ENCODE data around the gene SETD4. TPM values are rescaled to one million over a fixed set of nuclear protein-coding genes. Genes with fewer than 3 reads are reported as not detected.

Gene SETD4
- total and polyA plus RNA-seq, 2 of the 13 experiments (the other 11 are each of a cell fraction or from before 2014, with no cell fraction given) = 7.1 to 14.4 TPM

DNA sequence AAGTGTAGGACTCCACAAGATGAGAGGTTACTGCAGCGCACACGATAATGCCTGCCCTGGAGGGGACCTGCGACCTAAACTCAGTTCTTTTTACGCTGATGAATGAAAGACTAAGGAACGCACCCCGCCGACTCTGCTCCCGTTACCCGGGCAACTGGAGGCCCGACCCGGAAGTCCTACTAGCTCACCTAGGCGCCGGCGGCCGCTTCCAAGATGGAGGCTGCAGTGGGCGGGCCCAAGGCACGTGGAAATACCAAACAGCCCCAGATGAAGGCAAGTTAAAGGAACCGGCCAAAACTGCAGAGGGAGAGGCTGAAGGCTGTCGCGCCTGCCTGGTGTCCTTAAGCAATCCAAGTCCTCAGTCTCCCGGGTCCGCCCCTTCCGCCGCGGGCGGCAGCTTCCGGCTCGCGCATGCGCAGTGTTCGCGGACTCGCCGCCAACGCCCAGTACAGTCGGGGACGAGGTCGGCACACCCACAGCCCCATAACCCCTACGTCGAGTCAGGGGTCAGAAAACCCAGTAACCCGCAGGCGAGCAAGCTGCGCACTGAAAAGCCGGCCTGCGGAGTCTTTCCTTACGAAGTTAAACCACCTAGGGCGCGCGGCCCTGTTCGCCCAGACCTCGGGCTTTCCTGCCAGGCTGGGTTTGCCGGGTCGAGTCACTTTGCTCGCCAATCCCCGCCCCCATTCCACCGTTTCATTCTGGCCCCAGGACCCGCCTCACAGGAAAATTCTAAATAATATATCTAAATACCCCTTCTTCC lies at the start of gene SETD4 (continued):
- TF ChIP-seq FOXC1 (CRISPR knock-in tag; IDR thresholded peaks at IDR 0.05; ENCODE audit: borderline replicate concordance) (peak; percentile 51), ZNF570 (CRISPR knock-in tag; IDR thresholded peaks at IDR 0.05; ENCODE audit: borderline replicate concordance) (no peak), TMF1 (CRISPR knock-in tag; IDR thresholded peaks at IDR 0.05; ENCODE audit: low read depth) (peak; percentile 54; the same call in 1 of the 2 replicates), CHD2 (IDR thresholded peaks at IDR 0.05; ENCODE audit: low read depth, low read length) (no peak; the same call in 1 of the 2 replicates), DPF2 (CRISPR knock-in tag; IDR thresholded peaks at IDR 0.05; ENCODE audit: borderline replicate concordance, low read depth) (no peak), KLF9 (CRISPR knock-in tag; IDR thresholded peaks at IDR 0.05; ENCODE audit: low read depth) (no peak), ZSCAN22 (CRISPR knock-in tag; IDR thresholded peaks at IDR 0.05) (no peak), SCMH1 (CRISPR knock-in tag; IDR thresholded peaks at IDR 0.05; ENCODE audit: borderline replicate concordance) (no peak), NR2F2 (IDR thresholded peaks at IDR 0.05; ENCODE audit: borderline replicate concordance, low read depth) (no peak)
- TF ChIP-seq, protein P1, sequence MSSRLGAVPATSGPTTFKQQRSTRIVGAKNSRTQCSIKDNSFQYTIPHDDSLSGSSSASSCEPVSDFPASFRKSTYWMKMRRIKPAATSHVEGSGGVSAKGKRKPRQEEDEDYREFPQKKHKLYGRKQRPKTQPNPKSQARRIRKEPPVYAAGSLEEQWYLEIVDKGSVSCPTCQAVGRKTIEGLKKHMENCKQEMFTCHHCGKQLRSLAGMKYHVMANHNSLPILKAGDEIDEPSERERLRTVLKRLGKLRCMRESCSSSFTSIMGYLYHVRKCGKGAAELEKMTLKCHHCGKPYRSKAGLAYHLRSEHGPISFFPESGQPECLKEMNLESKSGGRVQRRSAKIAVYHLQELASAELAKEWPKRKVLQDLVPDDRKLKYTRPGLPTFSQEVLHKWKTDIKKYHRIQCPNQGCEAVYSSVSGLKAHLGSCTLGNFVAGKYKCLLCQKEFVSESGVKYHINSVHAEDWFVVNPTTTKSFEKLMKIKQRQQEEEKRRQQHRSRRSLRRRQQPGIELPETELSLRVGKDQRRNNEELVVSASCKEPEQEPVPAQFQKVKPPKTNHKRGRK (CRISPR knock-in tag; IDR thresholded peaks at IDR 0.05) = no peak
- TF ChIP-seq, protein P2, sequence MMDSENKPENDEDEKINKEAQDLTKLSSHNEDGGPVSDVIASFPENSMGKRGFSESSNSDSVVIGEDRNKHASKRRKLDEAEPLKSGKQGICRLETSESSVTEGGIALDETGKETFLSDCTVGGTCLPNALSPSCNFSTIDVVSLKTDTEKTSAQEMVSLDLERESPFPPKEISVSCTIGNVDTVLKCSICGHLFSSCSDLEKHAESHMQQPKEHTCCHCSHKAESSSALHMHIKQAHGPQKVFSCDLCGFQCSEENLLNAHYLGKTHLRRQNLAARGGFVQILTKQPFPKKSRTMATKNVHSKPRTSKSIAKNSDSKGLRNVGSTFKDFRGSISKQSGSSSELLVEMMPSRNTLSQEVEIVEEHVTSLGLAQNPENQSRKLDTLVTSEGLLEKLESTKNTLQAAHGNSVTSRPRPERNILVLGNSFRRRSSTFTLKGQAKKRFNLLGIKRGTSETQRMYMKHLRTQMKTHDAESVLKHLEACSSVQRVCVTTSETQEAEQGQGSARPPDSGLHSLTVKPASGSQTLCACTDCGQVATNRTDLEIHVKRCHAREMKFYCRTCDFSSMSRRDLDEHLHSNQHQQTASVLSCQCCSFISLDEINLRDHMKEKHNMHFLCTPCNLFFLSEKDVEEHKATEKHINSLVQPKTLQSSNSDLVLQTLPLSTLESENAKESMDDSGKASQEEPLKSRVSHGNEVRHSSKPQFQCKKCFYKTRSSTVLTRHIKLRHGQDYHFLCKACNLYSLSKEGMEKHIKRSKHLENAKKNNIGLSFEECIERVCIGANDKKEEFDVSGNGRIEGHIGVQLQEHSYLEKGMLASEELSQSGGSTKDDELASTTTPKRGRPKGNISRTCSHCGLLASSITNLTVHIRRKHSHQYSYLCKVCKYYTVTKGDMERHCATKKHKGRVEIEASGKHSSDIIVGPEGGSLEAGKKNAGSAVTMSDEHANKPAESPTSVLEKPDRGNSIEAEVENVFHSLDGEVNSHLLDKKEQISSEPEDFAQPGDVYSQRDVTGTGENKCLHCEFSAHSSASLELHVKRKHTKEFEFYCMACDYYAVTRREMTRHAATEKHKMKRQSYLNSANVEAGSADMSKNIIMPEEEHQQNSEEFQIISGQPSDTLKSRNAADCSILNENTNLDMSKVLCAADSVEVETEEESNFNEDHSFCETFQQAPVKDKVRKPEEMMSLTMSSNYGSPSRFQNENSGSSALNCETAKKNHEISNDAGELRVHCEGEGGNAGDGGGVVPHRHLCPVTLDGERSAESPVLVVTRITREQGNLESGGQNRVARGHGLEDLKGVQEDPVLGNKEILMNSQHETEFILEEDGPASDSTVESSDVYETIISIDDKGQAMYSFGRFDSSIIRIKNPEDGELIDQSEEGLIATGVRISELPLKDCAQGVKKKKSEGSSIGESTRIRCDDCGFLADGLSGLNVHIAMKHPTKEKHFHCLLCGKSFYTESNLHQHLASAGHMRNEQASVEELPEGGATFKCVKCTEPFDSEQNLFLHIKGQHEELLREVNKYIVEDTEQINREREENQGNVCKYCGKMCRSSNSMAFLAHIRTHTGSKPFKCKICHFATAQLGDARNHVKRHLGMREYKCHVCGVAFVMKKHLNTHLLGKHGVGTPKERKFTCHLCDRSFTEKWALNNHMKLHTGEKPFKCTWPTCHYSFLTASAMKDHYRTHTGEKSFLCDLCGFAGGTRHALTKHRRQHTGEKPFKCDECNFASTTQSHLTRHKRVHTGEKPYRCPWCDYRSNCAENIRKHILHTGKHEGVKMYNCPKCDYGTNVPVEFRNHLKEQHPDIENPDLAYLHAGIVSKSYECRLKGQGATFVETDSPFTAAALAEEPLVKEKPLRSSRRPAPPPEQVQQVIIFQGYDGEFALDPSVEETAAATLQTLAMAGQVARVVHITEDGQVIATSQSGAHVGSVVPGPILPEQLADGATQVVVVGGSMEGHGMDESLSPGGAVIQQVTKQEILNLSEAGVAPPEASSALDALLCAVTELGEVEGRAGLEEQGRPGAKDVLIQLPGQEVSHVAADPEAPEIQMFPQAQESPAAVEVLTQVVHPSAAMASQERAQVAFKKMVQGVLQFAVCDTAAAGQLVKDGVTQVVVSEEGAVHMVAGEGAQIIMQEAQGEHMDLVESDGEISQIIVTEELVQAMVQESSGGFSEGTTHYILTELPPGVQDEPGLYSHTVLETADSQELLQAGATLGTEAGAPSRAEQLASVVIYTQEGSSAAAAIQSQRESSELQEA (CRISPR knock-in tag; IDR thresholded peaks at IDR 0.05; ENCODE audit: not compliant biosample characterization) = peak; percentile 54
- TF ChIP-seq, protein P3, sequence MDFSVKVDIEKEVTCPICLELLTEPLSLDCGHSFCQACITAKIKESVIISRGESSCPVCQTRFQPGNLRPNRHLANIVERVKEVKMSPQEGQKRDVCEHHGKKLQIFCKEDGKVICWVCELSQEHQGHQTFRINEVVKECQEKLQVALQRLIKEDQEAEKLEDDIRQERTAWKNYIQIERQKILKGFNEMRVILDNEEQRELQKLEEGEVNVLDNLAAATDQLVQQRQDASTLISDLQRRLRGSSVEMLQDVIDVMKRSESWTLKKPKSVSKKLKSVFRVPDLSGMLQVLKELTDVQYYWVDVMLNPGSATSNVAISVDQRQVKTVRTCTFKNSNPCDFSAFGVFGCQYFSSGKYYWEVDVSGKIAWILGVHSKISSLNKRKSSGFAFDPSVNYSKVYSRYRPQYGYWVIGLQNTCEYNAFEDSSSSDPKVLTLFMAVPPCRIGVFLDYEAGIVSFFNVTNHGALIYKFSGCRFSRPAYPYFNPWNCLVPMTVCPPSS (IDR thresholded peaks at IDR 0.05) = no peak

Measured in HepG2 (cell line).